Naive thymus-derived CD8-positive, alpha-beta T cell (primary cell): ENCODE measurements around the gene MB. TPM values are rescaled to one million over a fixed set of nuclear protein-coding genes. Genes with fewer than 3 reads are reported as not detected.

Experiments
- ATAC-seq, 2 donors: fragments of 150-1000 bp; cut with Tn5 transposase in 1 of 2; sonication (Bioruptor Pico), chemical (Tn5 transposase) in 1 of 2; 1 replicate in 1 of 2; 2 replicates in 1 of 2; pipeline ENCODE4 v1.10.0; 2021; ENCODE audit warnings: mild to moderate bottlenecking in 2 of 2, moderate library complexity in 2 of 2
- POLR2A ChIA-PET: fragments of 350-600 bp; sonication (Branson Sonifier 250); formaldehyde crosslinking; loops from one replicate; lab custom pipeline; 2021; ENCODE audit warnings: antibody characterized with exemption; lab: Charles Lee
- DNase-seq, 10 donors: peaks; one replicate each; pipeline versions ENCODE4 v3.0.0 to v3.0.0-alpha.2; 2020 to 2022
- H3K27ac Mint-ChIP-seq, 10 donors: one replicate each; pipeline ENCODE4 v1.8.0; 2020 to 2022; ENCODE audit warnings: mild to moderate bottlenecking in 10 of 10, mixed read lengths in 10 of 10, moderate library complexity in 4 of 10, inconsistent platforms in 1 of 10
- H3K27me3 Mint-ChIP-seq, 5 donors: one replicate each; pipeline ENCODE4 v1.8.0; 2021 to 2022; ENCODE audit warnings: mixed read lengths in 5 of 5
- H3K36me3 Mint-ChIP-seq, 3 donors: one replicate each; pipeline ENCODE4 v1.8.0; 2020 to 2022; ENCODE audit warnings: mixed read lengths in 3 of 3, mild to moderate bottlenecking in 2 of 3, inconsistent platforms in 1 of 3
- H3K4me1 Mint-ChIP-seq, 4 donors: one replicate each; pipeline ENCODE4 v1.8.0; 2021 to 2022; ENCODE audit warnings: mixed read lengths in 4 of 4
- H3K4me3 Mint-ChIP-seq, 10 donors: one replicate each; pipeline ENCODE4 v1.8.0; 2020 to 2022; ENCODE audit warnings: mild to moderate bottlenecking in 10 of 10, mixed read lengths in 10 of 10, moderate library complexity in 6 of 10, inconsistent platforms in 1 of 10
- H3K9me3 Mint-ChIP-seq, 9 donors: one replicate each; pipeline ENCODE4 v1.8.0; 2020 to 2022; ENCODE audit warnings: mixed read lengths in 9 of 9, mild to moderate bottlenecking in 3 of 9, inconsistent platforms in 1 of 9, moderate library complexity in 1 of 9
- polyA plus RNA-seq, 3 donors: library from polyadenylated mRNA; unstranded; fragments of 300-500 nt; fragmentation: Illumina TruSeq; gene quantifications; one replicate each; pipeline ENCODE4 v1.2.3, GENCODE V29; 2021
- total RNA-seq, 8 experiments: library from RNA in 2 of 8; stranded (reverse) in 2 of 8; gene quantifications; one replicate each; pipeline ENCODE4 v1.2.3 and lab custom pipeline; 2021 to 2026

The MB gene
- total and polyA plus RNA-seq, 5 experiments from 2014 or later: not detected

- Mint-ChIP-seq H3K4me1 (peaks cover 27 to 79% (median 71%) of the 10 kb centered on the region in 4 donors), H3K36me3 (peaks cover 4 to 40% (median 34%) of the 10 kb centered on the region in 3 donors), H3K27me3 (no peaks in the 10 kb centered on the region), H3K9me3 (no peaks in the 10 kb centered on the region), H3K27ac (peak overlapping the region in 8 of 10 donors; percentile 39 to 81 (median 65)), H3K4me3 (peak overlapping the region in 9 of 10 donors; percentile 25 to 100 (median 60))
- POLR2A ChIA-PET: interaction anchor here (0.6 kb wide), 1 partner anchor 327 kb away, joined by 8 read pairs; no protein-coding TSS in a partner anchor
- DNase-seq: no peak
- no peak for ATAC-seq
Measured at GRCh38 chr22:35651085-35651484, 34.0 kb upstream of the MB start.

- peak overlapping the region; percentile 98 to 100 (median 100) for H3K4me3 Mint-ChIP-seq
- H3K4me1 Mint-ChIP-seq: peaks cover 24 to 68% (median 61%) of the 10 kb centered on the region in 4 donors
- peaks cover 4 to 28% (median 23%) of the 10 kb centered on the region in 3 donors for H3K36me3 Mint-ChIP-seq
- DNase-seq (no peak), ATAC-seq (no peak)
- H3K27ac Mint-ChIP-seq: peak overlapping the region; percentile 98 to 100 (median 99)
- H3K27me3 Mint-ChIP-seq: no peaks in the 10 kb centered on the region
- no peaks in the 10 kb centered on the region for H3K9me3 Mint-ChIP-seq
- POLR2A ChIA-PET: interaction anchor here (0.6 to 3.4 kb wide), 9 partner anchors 7 to 1929 kb away, joined by 3 to 26 read pairs (median 5); partner anchors contain the start of genes MB and TOM1
Measured at GRCh38 chr22:35649636-35650250, 32.6 kb upstream of the MB start.

DNA sequence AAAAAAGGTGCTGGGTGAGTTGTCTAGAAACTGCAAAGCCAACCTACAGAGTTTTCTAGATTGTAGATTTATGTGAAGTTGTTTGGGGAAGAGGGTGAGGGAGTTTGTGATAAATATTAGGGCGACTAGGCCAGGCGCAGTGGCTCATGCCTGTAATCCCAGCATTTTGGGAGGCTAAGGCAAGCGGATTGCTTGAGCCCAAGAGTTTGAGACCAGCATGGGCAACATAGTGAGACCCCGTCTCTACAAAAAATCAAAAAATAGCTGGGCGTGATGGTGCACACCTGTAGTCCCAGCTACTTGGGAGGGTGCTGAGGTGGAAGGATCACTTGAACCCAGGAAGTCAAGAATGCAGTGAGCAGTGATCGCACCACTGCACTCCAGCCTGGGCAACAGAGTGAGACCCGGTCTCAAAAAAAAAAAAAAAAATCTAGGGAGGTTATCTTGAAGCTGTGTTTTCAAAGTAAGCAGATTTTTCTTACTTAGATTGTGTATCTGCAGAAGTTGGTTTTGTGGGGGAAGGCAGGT, 32.0 kb upstream of the MB start:
- peaks cover 4 to 26% (median 20%) of the 10 kb centered on the region in 3 donors for H3K36me3 Mint-ChIP-seq
- H3K4me1 Mint-ChIP-seq: peaks cover 22 to 63% (median 55%) of the 10 kb centered on the region in 4 donors
- POLR2A ChIA-PET: interaction anchor here (0.6 to 3.4 kb wide), 11 partner anchors 8 to 1930 kb away, joined by 3 to 26 read pairs (median 4); partner anchors contain the start of genes MB and TOM1
- ATAC-seq (peak in 1 of 2 donors; percentile 7), DNase-seq (no peak)
- peak overlapping the region; percentile 98 to 100 (median 99) for H3K27ac Mint-ChIP-seq
- no peaks in the 10 kb centered on the region for H3K27me3 Mint-ChIP-seq
- H3K9me3 Mint-ChIP-seq: no peaks in the 10 kb centered on the region
- peak overlapping the region; percentile 98 to 100 (median 100) for H3K4me3 Mint-ChIP-seq

DNA sequence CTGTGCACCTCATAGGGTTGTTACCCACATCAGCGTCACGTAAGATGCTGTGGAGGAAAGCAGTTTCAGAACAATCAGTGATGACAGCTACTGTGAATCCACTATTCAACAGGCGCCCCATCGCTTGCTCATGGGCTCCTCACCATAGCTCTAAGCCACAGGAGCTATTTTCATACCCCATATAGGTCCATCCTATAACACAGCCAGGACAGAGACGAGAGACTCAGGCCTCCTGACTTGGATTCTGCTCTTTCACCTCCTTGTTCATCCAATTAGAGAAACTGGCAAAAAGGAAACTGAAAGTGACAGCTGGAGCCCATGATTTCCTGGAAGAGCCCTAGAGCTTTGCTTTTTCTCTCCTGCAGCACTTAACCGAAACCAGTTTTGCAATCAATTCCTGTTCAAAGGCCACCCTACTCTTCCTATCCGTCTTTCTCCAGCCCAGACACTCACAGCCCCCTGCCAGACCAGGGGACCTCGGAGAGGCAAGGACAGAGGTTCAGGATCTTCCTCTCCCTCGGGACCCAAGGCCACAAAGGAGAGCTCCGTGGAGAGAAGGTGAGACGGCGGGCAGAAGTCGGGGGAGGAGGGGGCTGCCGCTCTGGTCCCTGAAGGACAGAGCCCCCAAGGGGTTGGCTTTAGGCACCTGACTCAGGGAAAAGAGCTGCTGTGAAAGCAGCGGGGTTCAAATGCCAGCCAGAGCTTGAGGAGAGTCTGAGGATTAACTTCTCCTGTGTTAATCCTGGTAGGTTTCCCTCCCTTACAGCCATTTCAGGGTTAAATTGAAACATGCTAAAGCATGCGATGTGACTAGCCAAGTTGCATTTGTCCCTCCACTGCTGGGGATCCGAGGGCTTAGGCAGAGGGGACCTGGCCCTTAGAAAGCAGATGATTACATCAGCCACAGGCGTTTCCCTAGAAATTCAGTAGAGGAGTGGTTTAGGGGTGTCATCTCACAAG, 31.2 kb upstream of the MB start, which contains the start of gene APOL6:
Gene APOL6 (plus strand): TSS at position 381 of the 960 bp plus-strand sequence. CDS start 7,980 bp downstream, outside the sequence.
- POLR2A ChIA-PET: interaction anchor here (0.7 to 3.4 kb wide), 12 partner anchors 8 to 590 kb away, joined by 3 to 26 read pairs (median 4); partner anchors contain the start of genes APOL2, MB and TOM1
- Mint-ChIP-seq H3K36me3 (peaks cover 4 to 19% (median 15%) of the 10 kb centered on the region in 3 donors), H3K27me3 (no peaks in the 10 kb centered on the region), H3K9me3 (no peaks in the 10 kb centered on the region), H3K4me3 (peak within 1 kb of the TSS; percentile 98 to 100 (median 100)), H3K4me1 (peaks cover 15 to 55% (median 48%) of the 10 kb centered on the region in 4 donors), H3K27ac (peak within 1 kb of the TSS; percentile 98 to 100 (median 99))
- ATAC-seq (peak; percentile 74 to 76), DNase-seq (peak in 9 of 10 donors; percentile 29 to 78 (median 63))

DNA sequence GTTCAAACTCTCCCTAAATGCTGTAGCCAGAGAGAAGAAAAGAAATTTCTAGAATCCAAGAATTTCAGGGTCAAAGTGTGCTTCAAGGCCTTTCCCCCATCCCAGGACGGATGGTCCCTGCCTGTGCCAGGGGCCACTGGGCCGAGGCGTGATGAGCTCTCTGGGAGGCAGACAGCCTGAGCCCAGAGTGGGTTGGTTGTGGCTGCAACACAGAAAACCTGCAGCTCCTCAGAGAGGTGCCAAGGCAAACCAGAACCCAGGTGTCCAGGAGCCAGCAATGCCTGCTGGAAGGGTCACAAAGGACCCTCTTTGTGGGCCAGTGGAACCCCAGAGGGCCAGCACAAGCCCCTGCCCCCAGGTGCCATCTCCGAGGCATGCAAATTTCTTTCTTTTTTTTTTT, 28.5 kb upstream of the MB start:
- Mint-ChIP-seq H3K4me1 (peaks cover 11 to 35% (median 31%) of the 10 kb centered on the region in 4 donors), H3K4me3 (no peak overlapping the region), H3K27me3 (no peaks in the 10 kb centered on the region), H3K27ac (peak overlapping the region in 3 of 10 donors; percentile 22 to 98 (median 68)), H3K9me3 (no peaks in the 10 kb centered on the region), H3K36me3 (peaks cover 2 to 4% (median 4%) of the 10 kb centered on the region in 3 donors)
- ATAC-seq (no peak), DNase-seq (no peak)
- POLR2A ChIA-PET: no interaction called here

- H3K36me3 Mint-ChIP-seq: peaks cover 2 to 4% (median 2%) of the 10 kb centered on the region in 3 donors
- ATAC-seq (no peak), DNase-seq (no peak)
- no peaks in the 10 kb centered on the region for H3K27me3 Mint-ChIP-seq
- peaks cover 9 to 19% (median 15%) of the 10 kb centered on the region in 4 donors for H3K4me1 Mint-ChIP-seq
- H3K9me3 Mint-ChIP-seq: no peaks in the 10 kb centered on the region
- H3K4me3 Mint-ChIP-seq: no peak overlapping the region
- H3K27ac Mint-ChIP-seq: peak overlapping the region in 2 of 10 donors; percentile 60 to 82
- POLR2A ChIA-PET: no interaction called here
Measured at GRCh38 chr22:35643991-35644390, 26.9 kb upstream of the MB start.

- no peak for DNase-seq
- POLR2A ChIA-PET: no interaction called here
- H3K4me1 Mint-ChIP-seq: peaks cover 4 to 11% (median 6%) of the 10 kb centered on the region in 4 donors
Measured at GRCh38 chr22:35642305-35642741, 25.2 kb upstream of the MB start.

GRCh38 chr22:35641494-35642120, 24.5 kb upstream of the MB start:
- DNase-seq: no peak
- no peaks in the 10 kb centered on the region for H3K9me3 Mint-ChIP-seq
- peaks cover 0 to 3% (median 0%) of the 10 kb centered on the region in 5 donors for H3K27me3 Mint-ChIP-seq
- H3K36me3 Mint-ChIP-seq: no peaks in the 10 kb centered on the region
- H3K4me1 Mint-ChIP-seq: peaks cover 0 to 4% (median 1%) of the 10 kb centered on the region in 4 donors
- no peak for ATAC-seq
- POLR2A ChIA-PET: no interaction called here
- H3K4me3 Mint-ChIP-seq: no peak overlapping the region
- H3K27ac Mint-ChIP-seq: peak overlapping the region in 1 of 10 donors; percentile 50

More at GRCh38 chr22:35642305-35642741, 25.2 kb upstream of the MB start:
- H3K9me3 Mint-ChIP-seq: no peaks in the 10 kb centered on the region
- no peak for ATAC-seq
- no peak overlapping the region for H3K4me3 Mint-ChIP-seq
- H3K36me3 Mint-ChIP-seq: no peaks in the 10 kb centered on the region
- H3K27ac Mint-ChIP-seq: no peak overlapping the region
- H3K27me3 Mint-ChIP-seq: peaks cover 0 to 1% (median 0%) of the 10 kb centered on the region in 5 donors

GRCh38 chr22:35638410-35638809, 21.3 kb upstream of the MB start:
- H3K4me1 Mint-ChIP-seq: peaks cover 3 to 11% (median 9%) of the 10 kb centered on the region in 4 donors

DNA sequence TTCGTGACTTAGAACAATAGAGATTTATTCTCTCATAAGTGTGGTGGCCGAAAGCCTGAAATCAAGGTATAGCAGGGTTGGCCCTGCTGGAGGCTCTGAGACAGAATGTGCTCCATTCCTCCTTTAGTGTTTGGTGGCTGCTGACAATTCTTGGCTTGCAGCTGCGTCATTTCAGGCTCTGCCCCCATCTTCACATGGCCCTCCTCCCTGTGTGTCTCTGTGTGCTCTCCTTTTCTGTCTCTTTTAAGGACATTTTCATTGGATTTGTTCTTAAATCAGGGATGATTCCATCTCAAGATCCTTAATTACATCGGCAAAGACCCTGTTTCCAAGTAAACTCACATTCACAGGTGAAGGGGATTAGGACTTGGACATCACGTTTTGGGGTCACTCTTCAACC, 20.9 kb upstream of the MB start:
- DNase-seq (no peak), ATAC-seq (no peak)
- no peaks in the 10 kb centered on the region for H3K36me3 Mint-ChIP-seq
- peaks cover 0 to 3% (median 0%) of the 10 kb centered on the region in 5 donors for H3K27me3 Mint-ChIP-seq
- no peak overlapping the region for H3K4me3 Mint-ChIP-seq
- POLR2A ChIA-PET: no interaction called here
- no peak overlapping the region for H3K27ac Mint-ChIP-seq
- peaks cover 3 to 14% (median 13%) of the 10 kb centered on the region in 4 donors for H3K4me1 Mint-ChIP-seq
- H3K9me3 Mint-ChIP-seq: peaks cover 0 to 2% (median 0%) of the 10 kb centered on the region in 9 donors

More at GRCh38 chr22:35638410-35638809, 21.3 kb upstream of the MB start:
- DNase-seq (no peak), ATAC-seq (no peak)
- Mint-ChIP-seq H3K36me3 (no peaks in the 10 kb centered on the region), H3K9me3 (peaks cover 0 to 2% (median 0%) of the 10 kb centered on the region in 9 donors), H3K27me3 (peaks cover 0 to 3% (median 0%) of the 10 kb centered on the region in 5 donors), H3K4me3 (no peak overlapping the region), H3K27ac (no peak overlapping the region)
- POLR2A ChIA-PET: no interaction called here

DNA sequence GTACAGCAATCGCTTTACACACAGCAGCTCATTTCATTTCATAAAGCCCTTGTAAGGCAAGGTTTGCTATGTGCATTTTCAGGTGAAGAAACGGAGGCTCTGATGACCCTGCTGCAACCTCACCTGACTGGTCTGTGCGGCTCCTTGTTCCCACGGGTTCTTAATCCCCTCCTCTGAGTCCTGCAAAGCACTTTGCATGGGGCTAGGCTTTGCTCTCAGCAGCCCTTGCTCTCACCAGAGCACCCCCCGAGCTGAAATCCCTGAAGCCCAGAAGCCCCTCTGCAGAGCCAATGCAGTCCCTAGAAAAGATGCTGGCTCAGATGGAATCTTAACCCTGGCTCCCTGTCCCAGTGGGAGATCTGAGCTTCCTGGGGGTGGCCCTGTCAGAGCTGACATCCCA, 20.1 kb upstream of the MB start:
- Mint-ChIP-seq H3K9me3 (peaks cover 0 to 2% (median 0%) of the 10 kb centered on the region in 9 donors), H3K4me1 (peaks cover 3 to 17% (median 13%) of the 10 kb centered on the region in 4 donors), H3K27me3 (peaks cover 0 to 3% (median 0%) of the 10 kb centered on the region in 5 donors), H3K4me3 (no peak overlapping the region), H3K36me3 (no peaks in the 10 kb centered on the region), H3K27ac (no peak overlapping the region)
- no peak for ATAC-seq
- POLR2A ChIA-PET: no interaction called here
- DNase-seq: no peak
